HFFc6 (cell line): ENCODE data around the gene CORO7. TPM values are rescaled to one million over a fixed set of nuclear protein-coding genes. Genes with fewer than 3 reads are reported as not detected.
A peak's percentile ranks its signal among the peaks of the same experiment; 100 is the strongest.

Experiments
- DNase-seq: peaks from one replicate; pipeline ENCODE4 v3.0.0-alpha.2; 2018
- H3K27ac Mint-ChIP-seq: 2 replicates; pipeline ENCODE4 v1.8.0; 2020; ENCODE audit warnings: mild to moderate bottlenecking, mixed read lengths
- H3K27me3 Mint-ChIP-seq: 2 replicates; pipeline ENCODE4 v1.8.0; 2021; ENCODE audit warnings: mild to moderate bottlenecking, moderate library complexity, mixed read lengths; ENCODE audit not compliant: insufficient read depth
- H3K36me3 Mint-ChIP-seq: 2 replicates; pipeline ENCODE4 v1.8.0; 2021; ENCODE audit warnings: low read depth, mixed read lengths
- H3K4me1 Mint-ChIP-seq: 2 replicates; pipeline ENCODE4 v1.8.0; 2020; ENCODE audit warnings: low read depth, mixed read lengths
- H3K4me3 Mint-ChIP-seq: 2 replicates; pipeline ENCODE4 v1.8.0; 2020; ENCODE audit warnings: mild to moderate bottlenecking, moderate library complexity, mixed read lengths
- H3K9me3 Mint-ChIP-seq: 2 replicates; pipeline ENCODE4 v1.8.0; 2020; ENCODE audit warnings: mild to moderate bottlenecking, mixed read lengths
- total RNA-seq, 6 experiments: library from RNA; stranded (reverse); fragmentation: NEBNext Ultra II Directional; extraction: Animal tissue kit (Norgen Biotek cat#: 25700); gene quantifications; 2 replicates in 1 of 6; 3 replicates in 5 of 6; pipeline ENCODE4 v1.2.3, GENCODE V29; 2021
- TF ChIP-seq, protein P1 (sequence below): fragments of 200-600 bp; sonication (generic); IDR thresholded peaks from 2 replicates; pipeline ENCODE4 v1.5.0; 2021; ENCODE audit warnings: antibody characterized with exemption, mild to moderate bottlenecking

The CORO7 gene
- total RNA-seq, 6 experiments from 2014 or later, result 12.1 to 20.9 (median 17.2) TPM

DNA sequence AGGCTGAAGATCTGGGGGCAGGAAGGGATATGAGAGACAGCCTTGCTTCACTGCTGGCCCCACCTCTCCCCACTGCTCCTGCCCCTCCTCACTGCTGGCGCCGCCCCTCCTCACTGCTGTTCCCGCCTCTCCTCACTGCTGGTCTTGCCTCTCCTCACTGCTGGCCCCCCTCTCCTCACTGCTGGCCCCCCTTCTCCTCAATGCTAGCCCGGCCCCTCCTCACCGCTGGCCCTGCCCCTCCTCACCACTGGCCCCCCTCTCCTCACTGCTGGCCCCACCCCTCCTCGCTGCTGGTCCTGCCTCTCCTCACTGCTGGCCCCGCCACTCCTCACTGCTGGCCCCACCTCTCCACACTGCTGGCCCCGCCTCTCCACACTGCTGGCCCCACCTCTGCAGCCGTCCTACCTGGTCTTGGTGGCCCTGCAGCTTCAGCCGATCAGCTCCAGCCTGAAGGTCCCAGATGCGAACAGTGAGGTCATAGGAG is 55.8 kb downstream of the CORO7 start:
- no peaks in the 10 kb centered on the region for H3K4me1 Mint-ChIP-seq
- H3K9me3 Mint-ChIP-seq, result no peaks in the 10 kb centered on the region
- TF ChIP-seq, protein P1, sequence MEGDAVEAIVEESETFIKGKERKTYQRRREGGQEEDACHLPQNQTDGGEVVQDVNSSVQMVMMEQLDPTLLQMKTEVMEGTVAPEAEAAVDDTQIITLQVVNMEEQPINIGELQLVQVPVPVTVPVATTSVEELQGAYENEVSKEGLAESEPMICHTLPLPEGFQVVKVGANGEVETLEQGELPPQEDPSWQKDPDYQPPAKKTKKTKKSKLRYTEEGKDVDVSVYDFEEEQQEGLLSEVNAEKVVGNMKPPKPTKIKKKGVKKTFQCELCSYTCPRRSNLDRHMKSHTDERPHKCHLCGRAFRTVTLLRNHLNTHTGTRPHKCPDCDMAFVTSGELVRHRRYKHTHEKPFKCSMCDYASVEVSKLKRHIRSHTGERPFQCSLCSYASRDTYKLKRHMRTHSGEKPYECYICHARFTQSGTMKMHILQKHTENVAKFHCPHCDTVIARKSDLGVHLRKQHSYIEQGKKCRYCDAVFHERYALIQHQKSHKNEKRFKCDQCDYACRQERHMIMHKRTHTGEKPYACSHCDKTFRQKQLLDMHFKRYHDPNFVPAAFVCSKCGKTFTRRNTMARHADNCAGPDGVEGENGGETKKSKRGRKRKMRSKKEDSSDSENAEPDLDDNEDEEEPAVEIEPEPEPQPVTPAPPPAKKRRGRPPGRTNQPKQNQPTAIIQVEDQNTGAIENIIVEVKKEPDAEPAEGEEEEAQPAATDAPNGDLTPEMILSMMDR, result no peak
- H3K27ac Mint-ChIP-seq, result no peak overlapping the region
- DNase-seq, result no peak
- no peaks in the 10 kb centered on the region for H3K36me3 Mint-ChIP-seq
- no peak overlapping the region for H3K4me3 Mint-ChIP-seq
- no peaks in the 10 kb centered on the region for H3K27me3 Mint-ChIP-seq

DNA sequence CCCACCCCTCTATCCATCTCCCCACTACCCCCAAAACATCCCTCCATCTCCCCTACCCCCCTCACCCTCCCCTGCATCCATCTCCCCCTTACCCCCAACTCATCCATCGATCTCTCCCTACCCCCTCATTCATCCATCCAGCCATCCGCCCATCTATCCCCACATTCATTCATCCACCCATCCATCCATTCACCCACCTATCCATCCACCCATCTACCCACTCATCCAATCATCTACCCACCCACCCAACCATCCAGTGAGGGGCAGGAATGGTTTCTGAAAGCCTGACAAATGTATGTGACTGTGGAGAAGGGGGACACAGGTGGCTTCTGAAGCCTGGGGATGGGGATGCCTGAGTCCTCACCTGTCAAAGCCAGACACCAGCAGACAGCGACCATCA is 56.5 kb downstream of the CORO7 start:
- H3K27me3 Mint-ChIP-seq, result no peaks in the 10 kb centered on the region
- H3K36me3 Mint-ChIP-seq, result no peaks in the 10 kb centered on the region
- no peak for DNase-seq
- TF ChIP-seq, protein P1, result no peak
- no peak overlapping the region for H3K27ac Mint-ChIP-seq
- no peak overlapping the region for H3K4me3 Mint-ChIP-seq
- no peaks in the 10 kb centered on the region for H3K4me1 Mint-ChIP-seq
- no peaks in the 10 kb centered on the region for H3K9me3 Mint-ChIP-seq

DNA sequence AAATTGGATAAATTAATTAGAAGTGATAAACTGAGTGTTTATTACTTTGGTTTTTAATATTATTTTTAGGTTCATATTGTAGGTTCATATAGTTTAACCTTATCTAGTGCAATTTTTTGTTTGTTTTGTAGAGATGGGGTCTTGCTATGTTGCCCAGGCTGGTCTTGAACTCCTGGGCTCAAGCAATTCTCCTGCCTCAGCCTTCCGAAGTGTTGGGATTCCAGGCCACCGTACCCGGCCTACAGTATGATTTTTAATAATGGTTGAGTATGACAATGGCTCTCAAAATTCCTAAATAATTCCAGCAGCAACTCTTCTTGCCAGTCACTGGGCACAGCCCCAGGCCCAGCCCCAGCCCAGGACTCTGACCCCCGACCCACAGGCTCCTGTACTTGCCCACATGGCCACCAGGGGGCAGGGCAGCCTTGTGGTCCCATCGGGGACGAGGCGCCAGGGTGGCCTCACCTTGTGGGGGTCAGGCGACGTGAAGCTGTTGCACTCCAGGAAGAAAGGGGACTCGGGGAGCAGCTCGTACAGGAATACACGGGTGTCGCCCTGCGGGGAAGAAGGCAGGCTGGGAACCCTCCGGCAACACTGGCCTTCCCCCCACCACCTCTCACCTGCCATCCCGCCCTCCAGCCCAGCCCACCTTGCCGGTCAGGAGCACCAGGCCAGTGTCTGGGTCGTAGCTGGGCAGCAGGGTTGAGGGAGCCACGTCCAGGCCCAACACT is 57.4 kb downstream of the CORO7 start:
- peaks cover under 1% of the 10 kb centered on the region; the same call in 1 of the 2 replicates for H3K4me1 Mint-ChIP-seq
- no peak for DNase-seq

DNA sequence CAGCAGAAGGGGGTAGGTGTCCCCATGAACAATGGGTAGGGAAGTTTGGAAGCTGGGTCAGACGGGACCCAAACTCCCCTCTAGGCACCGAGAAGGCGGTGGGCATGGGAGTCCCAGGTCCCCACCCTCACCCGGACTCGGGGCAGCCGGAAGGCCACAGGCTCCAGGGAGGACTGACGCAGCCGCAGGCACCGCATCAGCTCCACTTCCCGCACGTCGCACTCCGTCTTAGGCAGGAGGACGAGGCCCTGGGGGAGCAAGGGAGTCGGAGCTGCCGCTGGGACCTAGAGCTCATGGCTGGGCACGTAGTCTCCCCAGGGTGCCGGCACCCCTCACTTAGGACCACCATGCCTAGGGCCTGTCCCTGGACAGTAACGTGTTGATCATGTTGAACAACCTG is 58.2 kb downstream of the CORO7 start:
- Mint-ChIP-seq H3K4me3 (no peak overlapping the region), H3K4me1 (peaks cover 8% of the 10 kb centered on the region), H3K9me3 (no peaks in the 10 kb centered on the region), H3K27ac (no peak overlapping the region), H3K27me3 (no peaks in the 10 kb centered on the region), H3K36me3 (no peaks in the 10 kb centered on the region)
- DNase-seq, result no peak
- TF ChIP-seq, protein P1, result no peak

More for the DNA sequence above, 57.4 kb downstream of the CORO7 start:
- Mint-ChIP-seq H3K27me3 (no peaks in the 10 kb centered on the region), H3K9me3 (no peaks in the 10 kb centered on the region), H3K4me3 (no peak overlapping the region), H3K27ac (no peak overlapping the region), H3K36me3 (no peaks in the 10 kb centered on the region)
- TF ChIP-seq, protein P1, result peak; percentile 100

DNA sequence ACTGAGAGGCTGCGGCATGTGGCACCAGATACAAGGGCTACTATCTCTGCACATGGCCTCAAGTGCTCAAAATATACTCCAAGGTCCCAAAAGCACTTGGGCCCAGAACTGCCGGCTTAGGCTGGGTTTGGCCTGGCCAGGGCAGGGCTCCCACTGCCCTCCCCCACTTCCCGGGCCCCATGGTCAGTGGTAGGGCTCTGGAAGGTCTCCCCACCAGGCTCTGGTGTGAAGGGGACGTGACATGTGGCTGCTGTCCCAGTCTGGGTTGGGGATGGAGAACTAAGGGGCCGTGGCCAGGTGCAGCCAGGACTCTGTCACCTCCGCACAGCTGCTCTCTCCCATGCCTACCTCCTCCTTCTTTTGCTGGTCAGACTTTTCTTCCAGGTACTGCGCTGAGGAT is 59.6 kb downstream of the CORO7 start:
- Mint-ChIP-seq H3K9me3 (no peaks in the 10 kb centered on the region), H3K36me3 (no peaks in the 10 kb centered on the region), H3K4me3 (no peak overlapping the region), H3K27me3 (no peaks in the 10 kb centered on the region), H3K27ac (no peak overlapping the region), H3K4me1 (peaks cover 16% of the 10 kb centered on the region)
- TF ChIP-seq, protein P1, result no peak
- no peak for DNase-seq
